IPS DF 4.7 (cell line): ENCODE measurements around the gene SH2D1B.
"Not testable (repeated sequence)": the region's sequence is repeated elsewhere in the genome, so short reads cannot be mapped to it uniquely, and the experiment has no call there.

ENCODE experiments used
- DNase-seq: peaks from one replicate; pipeline ENCODE4 v3.0.0-alpha.2; 2013; ENCODE audit warnings: low spot score; ENCODE audit errors: extremely low read depth

SH2D1B gene

GRCh38 chr1:162363823-162364222, 48.1 kb downstream of the SH2D1B start:
- no peak for DNase-seq

- no peak for DNase-seq
Observed at GRCh38 chr1:162361349-162361748, 50.6 kb downstream of the SH2D1B start.

GRCh38 chr1:162360874-162361260, 51.1 kb downstream of the SH2D1B start:
- no peak for DNase-seq

GRCh38 chr1:162360237-162360873, 51.6 kb downstream of the SH2D1B start:
- DNase-seq = no peak

- DNase-seq = no peak
Observed at GRCh38 chr1:162359523-162360236, 52.3 kb downstream of the SH2D1B start.

- DNase-seq = no peak
Observed at GRCh38 chr1:162358928-162359327, 53.0 kb downstream of the SH2D1B start.

GRCh38 chr1:162357681-162358266, 54.2 kb downstream of the SH2D1B start:
- peak; percentile 36 for DNase-seq

GRCh38 chr1:162353702-162354101, 58.2 kb downstream of the SH2D1B start:
- DNase-seq = no peak

GRCh38 chr1:162353078-162353477, 58.9 kb downstream of the SH2D1B start:
- DNase-seq = no peak

- DNase-seq = not testable (repeated sequence)
Observed at GRCh38 chr1:162351874-162352273, 60.1 kb downstream of the SH2D1B start.

- no peak for DNase-seq
Observed at GRCh38 chr1:162351246-162351842, 60.6 kb downstream of the SH2D1B start.

- no peak for DNase-seq
Observed at GRCh38 chr1:162349635-162350330, 62.2 kb downstream of the SH2D1B start.

GRCh38 chr1:162347281-162347680, 64.7 kb downstream of the SH2D1B start:
- no peak for DNase-seq
